ENCODE measurements around the gene CCDC12.

DNA sequence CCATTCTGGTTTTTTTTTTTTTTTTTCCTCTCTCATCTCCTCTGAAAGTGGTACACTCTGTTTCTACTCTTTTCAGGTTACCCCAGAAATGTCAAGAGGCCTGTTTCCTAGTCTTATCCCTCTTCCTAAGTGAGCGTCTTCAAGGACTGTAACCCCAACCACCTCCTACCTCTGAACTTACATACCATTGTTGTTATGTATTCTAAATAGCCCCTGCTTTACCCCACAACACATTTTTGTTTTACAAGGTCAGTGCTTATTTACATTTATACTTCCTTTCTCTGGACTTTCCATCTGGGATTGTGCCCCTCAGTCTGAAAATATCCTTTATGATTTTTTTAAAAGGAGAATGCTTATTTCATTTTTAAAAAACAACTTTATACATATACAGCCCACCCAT, 60.3 kb downstream of the CCDC12 start:
- no peak for TF ChIP-seq CTCF (IDR thresholded peaks at IDR 0.05)
- no peak for TF ChIP-seq POLR2A (IDR thresholded peaks at IDR 0.05)

All from adrenal gland (tissue), 5 donors.